SK-N-SH (cell line): ENCODE measurements around the gene MTHFD1L. TPM values are rescaled to one million over a fixed set of nuclear protein-coding genes. Genes with fewer than 3 reads are reported as not detected.

Source experiments
- CTCF ChIA-PET: fragments of 300-600, 350-600 bp; formaldehyde crosslinking; extraction: SDS; loops from one replicate; lab custom pipeline; 2021; lab: Yijun Ruan, JAX
- POLR2A ChIA-PET: fragments of 350-600 bp; sonication (Branson Sonifier 250); formaldehyde crosslinking; extraction: SDS; loops from one replicate; lab custom pipeline; 2020; ENCODE audit warnings: antibody characterized with exemption, inconsistent platforms; lab: Yijun Ruan, JAX
- DNase-seq: peaks from one replicate; pipeline ENCODE4 v3.0.0; 2012
- H2AFZ ChIP-seq: fragments of 200-600 bp; sonication (generic); 2 replicates; pipeline ENCODE4 v1.8.1; 2016; ENCODE audit warnings: antibody characterized with exemption, mild to moderate bottlenecking, low read depth
- H3F3A ChIP-seq: fragments of 200-600 bp; sonication (generic); replicated peaks from 2 replicates; pipeline ENCODE3; 2016; ENCODE audit warnings: antibody characterized with exemption, mild to moderate bottlenecking; ENCODE audit not compliant: insufficient read depth
- H3K27ac ChIP-seq, 2 experiments: fragments of 200-500 bp in 1 of 2; fragments of 200-600 bp in 1 of 2; sonication (Bioruptor generic) in 1 of 2; sonication (generic), shearing (Covaris generic) in 1 of 2; 2 replicates each; pipeline versions ENCODE4 v1.5.1 to v1.6.1; 2014 to 2016; ENCODE audit warnings: low read depth in 2 of 2, inconsistent platforms in 1 of 2, low read length in 1 of 2, mild to moderate bottlenecking in 1 of 2, mixed read lengths in 1 of 2
- H3K27me3 ChIP-seq: fragments of 200-600 bp; sonication (generic), shearing (Covaris generic); 2 replicates; pipeline ENCODE4 v1.6.1; 2016; ENCODE audit warnings: mixed run types; ENCODE audit not compliant: insufficient read depth
- H3K36me3 ChIP-seq, 2 experiments: fragments of 200-500 bp in 1 of 2; fragments of 200-600 bp in 1 of 2; sonication (Bioruptor generic) in 1 of 2; sonication (generic) in 1 of 2; replicated peaks in 1 of 2; 2 replicates each; pipeline versions ENCODE3 to v1.5.1; 2014 to 2016; ENCODE audit warnings: low read length in 1 of 2, mild to moderate bottlenecking in 1 of 2; ENCODE audit not compliant: insufficient read depth in 2 of 2, control insufficient read depth in 1 of 2
- H3K4me1 ChIP-seq, 2 experiments: fragments of 200-500 bp in 1 of 2; fragments of 200-600 bp in 1 of 2; sonication (Bioruptor generic) in 1 of 2; sonication (generic), shearing (Covaris generic) in 1 of 2; 2 replicates each; pipeline versions ENCODE4 v1.5.1 to v1.6.1; 2014 to 2016; ENCODE audit warnings: low read depth in 1 of 2, low read length in 1 of 2, mixed run types in 1 of 2; ENCODE audit not compliant: insufficient read depth in 2 of 2, control insufficient read depth in 1 of 2
- H3K4me2 ChIP-seq: fragments of 200-600 bp; sonication (generic), shearing (Covaris generic); 2 replicates; pipeline ENCODE4 v1.6.1; 2017; ENCODE audit warnings: mixed run types
- H3K4me3 ChIP-seq, 2 experiments: fragments of 200-500 bp in 1 of 2; fragments of 200-600 bp in 1 of 2; sonication (Bioruptor generic) in 1 of 2; sonication (generic), shearing (Covaris generic) in 1 of 2; 2 replicates each; pipeline versions ENCODE4 v1.5.1 to v1.8.1; 2014 to 2016; ENCODE audit warnings: low read depth in 2 of 2, inconsistent platforms in 1 of 2, low read length in 1 of 2, mild to moderate bottlenecking in 1 of 2, mixed read lengths in 1 of 2, moderate library complexity in 1 of 2
- H3K79me2 ChIP-seq: fragments of 200-600 bp; sonication (generic); 2 replicates; pipeline ENCODE4 v1.8.1; 2017; ENCODE audit warnings: mild to moderate bottlenecking; ENCODE audit not compliant: insufficient read depth
- H3K9ac ChIP-seq: fragments of 200-600 bp; sonication (generic); 2 replicates; pipeline ENCODE4 v1.6.1; 2017; ENCODE audit warnings: mixed run types
- H3K9me2 ChIP-seq: fragments of 200-600 bp; sonication (generic); 2 replicates; pipeline ENCODE4 v1.6.1; 2017; ENCODE audit warnings: mixed run types
- H3K9me3 ChIP-seq: fragments of 200-600 bp; sonication (generic); 2 replicates; pipeline ENCODE4 v1.6.1; 2017; ENCODE audit warnings: mixed run types, mild to moderate bottlenecking, moderate library complexity
- H4K20me1 ChIP-seq: fragments of 200-600 bp; sonication (generic); 2 replicates; pipeline ENCODE4 v1.6.1; 2017; ENCODE audit warnings: mild to moderate bottlenecking, mixed run types; ENCODE audit not compliant: insufficient read depth
- CHD2 ChIP-seq: fragments of 150-350 bp; IDR thresholded peaks from 2 replicates; pipeline ENCODE4 v1.6.1; 2018; ENCODE audit warnings: low read length; ENCODE audit not compliant: partially characterized antibody
- ELF1 ChIP-seq: IDR thresholded peaks from 2 replicates; pipeline ENCODE4 v1.4.0; 2012
- GATA2 ChIP-seq: sonication (generic); formaldehyde crosslinking; IDR thresholded peaks from 2 replicates; pipeline ENCODE4 v1.5.0; 2020; ENCODE audit warnings: mild to moderate bottlenecking, missing genetic modification reagents
- JUND ChIP-seq: IDR thresholded peaks from 2 replicates; pipeline ENCODE4 v1.4.0; 2012
- MXI1 ChIP-seq: IDR thresholded peaks from 2 replicates; pipeline ENCODE4 v1.6.1; 2012; ENCODE audit warnings: mild to moderate bottlenecking, low read depth, low read length, improper control_type of control experiment
- POLR2AphosphoS5 ChIP-seq: IDR thresholded peaks from 2 replicates; pipeline ENCODE4 v1.6.1; 2012; ENCODE audit warnings: low read depth, low read length
- RXRA ChIP-seq: IDR thresholded peaks from 2 replicates; pipeline ENCODE4 v1.4.0; 2012; ENCODE audit warnings: low read depth, mild to moderate bottlenecking, borderline replicate concordance
- SIN3A ChIP-seq: IDR thresholded peaks from 2 replicates; pipeline ENCODE4 v1.6.1; 2012; ENCODE audit warnings: low read depth, mild to moderate bottlenecking, low read length, moderate library complexity, borderline replicate concordance
- TAF1 ChIP-seq: IDR thresholded peaks from 2 replicates; pipeline ENCODE4 v1.6.1; 2012; ENCODE audit warnings: low read depth, mild to moderate bottlenecking, low read length, moderate library complexity, borderline replicate concordance
- TCF12 ChIP-seq: IDR thresholded peaks from 2 replicates; pipeline ENCODE4 v1.4.0; 2012
- YY1 ChIP-seq: IDR thresholded peaks from 2 replicates; pipeline ENCODE4 v1.4.0; 2012; ENCODE audit warnings: low read depth, mild to moderate bottlenecking
- ZBTB33 ChIP-seq: IDR thresholded peaks from 2 replicates; pipeline ENCODE4 v1.4.0; 2012; ENCODE audit warnings: low read depth, borderline replicate concordance
- WGBS: methylation state at CpG from one replicate; pipeline ENCODE4 v1.1.6; 2017; ENCODE audit warnings: low lambda C conversion rate; 5-methylcytosine and 5-hydroxymethylcytosine counted together
- polyA plus RNA-seq, 3 experiments: library from polyadenylated mRNA; depleted of rRNA; stranded (reverse); fragments of >200 nt; gene quantifications; 2 replicates each; pipeline ENCODE4 v1.2.3, GENCODE V29; 2012
- TF ChIP-seq, protein P1 (sequence below): IDR thresholded peaks from 2 replicates; pipeline ENCODE4; 2012
- TF ChIP-seq, protein P2 (sequence below): fragments of 200-600 bp; sonication (generic); IDR thresholded peaks from 2 replicates; pipeline ENCODE4 v1.6.1; 2017; ENCODE audit warnings: antibody characterized with exemption, mild to moderate bottlenecking, moderate library complexity

MTHFD1L gene
- polyA plus RNA-seq, 1 of the 3 experiments (the other 2 are of a cell fraction), result 37.0 TPM

DNA sequence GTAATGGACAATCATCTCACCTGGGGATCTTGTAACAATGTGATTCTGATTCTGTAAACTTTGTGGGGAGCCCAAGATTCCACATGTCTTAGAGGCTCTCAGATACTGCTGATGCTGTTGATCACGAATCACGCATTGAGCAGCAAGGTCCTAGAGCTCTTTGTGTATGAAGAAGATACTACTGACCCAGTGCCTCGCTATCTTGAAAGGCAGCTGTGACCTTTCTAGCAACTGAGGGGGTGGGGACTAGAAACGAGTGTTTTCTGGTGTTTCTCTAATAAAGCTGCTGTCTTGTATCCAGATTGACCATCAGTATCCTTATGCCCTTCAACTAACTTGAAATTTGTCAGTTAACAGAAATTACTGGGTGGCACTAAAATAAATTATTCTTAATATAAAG is 142.9 kb downstream of the MTHFD1L start:
- no peak for DNase-seq
- 93% methylated on average over 4 of the region's 4 CpGs for WGBS
- POLR2A ChIA-PET, result no interaction called here
- H3K79me2 ChIP-seq, result no peaks in the 10 kb centered on the region
- peaks cover 31% of the 10 kb centered on the region for H3F3A ChIP-seq
- no peaks in the 10 kb centered on the region for H3K9me2 ChIP-seq
- no peaks in the 10 kb centered on the region for H4K20me1 ChIP-seq
- no peak for TF ChIP-seq ELF1
- TF ChIP-seq MXI1, result no peak
- no peak for TF ChIP-seq SIN3A
- no peak for TF ChIP-seq TAF1
- TF ChIP-seq JUND, result no peak
- TF ChIP-seq YY1, result no peak
- TF ChIP-seq CHD2, result no peak
- CTCF ChIA-PET, result interaction anchor here (5.9 to 17.7 kb wide), 2 partner anchors 115 to 317 kb away, joined by 26 to 371 read pairs; no protein-coding TSS in a partner anchor
- H3K27ac ChIP-seq, result no peak overlapping the region
- no peak overlapping the region for H2AFZ ChIP-seq
- H3K4me3 ChIP-seq, result no peak overlapping the region
- H3K9me3 ChIP-seq, result no peaks in the 10 kb centered on the region
- peaks cover 0 to 22% of the 10 kb centered on the region in 2 experiments for H3K36me3 ChIP-seq
- H3K4me1 ChIP-seq, result peaks cover 0 to 8% of the 10 kb centered on the region in 2 experiments; a peak in 1 of 4 replicates
- no peaks in the 10 kb centered on the region for H3K27me3 ChIP-seq
- H3K9ac ChIP-seq, result no peak overlapping the region
- no peak overlapping the region for H3K4me2 ChIP-seq

DNA sequence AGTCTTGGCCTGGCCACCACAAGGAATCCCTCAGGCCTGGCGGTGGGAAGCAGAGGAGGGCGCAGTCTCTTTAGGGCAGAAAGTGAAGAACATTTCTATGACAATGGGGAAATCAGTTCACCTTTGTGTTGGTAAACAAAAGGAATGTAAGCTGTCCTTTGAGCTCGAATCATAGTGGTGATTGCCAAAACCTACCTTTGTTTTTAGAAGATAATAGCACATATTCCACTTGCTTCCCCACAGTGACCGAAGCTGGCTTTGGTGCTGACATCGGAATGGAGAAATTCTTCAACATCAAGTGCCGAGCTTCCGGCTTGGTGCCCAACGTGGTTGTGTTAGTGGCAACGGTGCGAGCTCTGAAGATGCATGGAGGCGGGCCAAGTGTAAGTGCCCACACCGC is 144.1 kb downstream of the MTHFD1L start:
- POLR2A ChIA-PET, result interaction anchor here (0.5 kb wide), 1 partner anchor 92 kb away, joined by 6 read pairs; no protein-coding TSS in a partner anchor
- WGBS, result 93% methylated on average over 12 of the region's 12 CpGs
- H3K9me2 ChIP-seq, result no peaks in the 10 kb centered on the region

More for the DNA sequence above, 144.1 kb downstream of the MTHFD1L start:
- H4K20me1 ChIP-seq, result no peaks in the 10 kb centered on the region
- TF ChIP-seq POLR2AphosphoS5 (no peak), CHD2 (no peak), GATA2 (CRISPR knock-in tag) (no peak), RXRA (no peak), MXI1 (no peak), YY1 (no peak), TCF12 (no peak), ZBTB33 (no peak)
- TF ChIP-seq, protein P1, sequence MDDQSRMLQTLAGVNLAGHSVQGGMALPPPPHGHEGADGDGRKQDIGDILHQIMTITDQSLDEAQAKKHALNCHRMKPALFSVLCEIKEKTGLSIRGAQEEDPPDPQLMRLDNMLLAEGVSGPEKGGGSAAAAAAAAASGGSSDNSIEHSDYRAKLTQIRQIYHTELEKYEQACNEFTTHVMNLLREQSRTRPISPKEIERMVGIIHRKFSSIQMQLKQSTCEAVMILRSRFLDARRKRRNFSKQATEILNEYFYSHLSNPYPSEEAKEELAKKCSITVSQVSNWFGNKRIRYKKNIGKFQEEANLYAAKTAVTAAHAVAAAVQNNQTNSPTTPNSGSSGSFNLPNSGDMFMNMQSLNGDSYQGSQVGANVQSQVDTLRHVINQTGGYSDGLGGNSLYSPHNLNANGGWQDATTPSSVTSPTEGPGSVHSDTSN, result no peak
- TF ChIP-seq, protein P2, sequence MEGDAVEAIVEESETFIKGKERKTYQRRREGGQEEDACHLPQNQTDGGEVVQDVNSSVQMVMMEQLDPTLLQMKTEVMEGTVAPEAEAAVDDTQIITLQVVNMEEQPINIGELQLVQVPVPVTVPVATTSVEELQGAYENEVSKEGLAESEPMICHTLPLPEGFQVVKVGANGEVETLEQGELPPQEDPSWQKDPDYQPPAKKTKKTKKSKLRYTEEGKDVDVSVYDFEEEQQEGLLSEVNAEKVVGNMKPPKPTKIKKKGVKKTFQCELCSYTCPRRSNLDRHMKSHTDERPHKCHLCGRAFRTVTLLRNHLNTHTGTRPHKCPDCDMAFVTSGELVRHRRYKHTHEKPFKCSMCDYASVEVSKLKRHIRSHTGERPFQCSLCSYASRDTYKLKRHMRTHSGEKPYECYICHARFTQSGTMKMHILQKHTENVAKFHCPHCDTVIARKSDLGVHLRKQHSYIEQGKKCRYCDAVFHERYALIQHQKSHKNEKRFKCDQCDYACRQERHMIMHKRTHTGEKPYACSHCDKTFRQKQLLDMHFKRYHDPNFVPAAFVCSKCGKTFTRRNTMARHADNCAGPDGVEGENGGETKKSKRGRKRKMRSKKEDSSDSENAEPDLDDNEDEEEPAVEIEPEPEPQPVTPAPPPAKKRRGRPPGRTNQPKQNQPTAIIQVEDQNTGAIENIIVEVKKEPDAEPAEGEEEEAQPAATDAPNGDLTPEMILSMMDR, result no peak
- peaks cover 28% of the 10 kb centered on the region for H3F3A ChIP-seq
- H3K4me3 ChIP-seq, result no peak overlapping the region
- peaks cover 0 to 5% of the 10 kb centered on the region in 2 experiments; a peak in 1 of 4 replicates for H3K4me1 ChIP-seq
- H3K9ac ChIP-seq, result no peak overlapping the region
- no peaks in the 10 kb centered on the region for H3K27me3 ChIP-seq
- CTCF ChIA-PET, result interaction anchor here (0.8 to 17.7 kb wide), 4 partner anchors 19 to 315 kb away, joined by 3 to 371 read pairs (median 14); no protein-coding TSS in a partner anchor
- H3K4me2 ChIP-seq, result no peak overlapping the region
- DNase-seq, result no peak
- no peaks in the 10 kb centered on the region for H3K9me3 ChIP-seq
- H3K79me2 ChIP-seq, result no peaks in the 10 kb centered on the region
- no peak overlapping the region for H3K27ac ChIP-seq
- no peak overlapping the region for H2AFZ ChIP-seq
- peaks cover 0 to 26% of the 10 kb centered on the region in 2 experiments for H3K36me3 ChIP-seq
